Epidermal melanocyte (primary cell): ENCODE measurements around the gene PPP2R2B.

Experiments
- DNase-seq: peaks from one replicate; pipeline ENCODE4 v3.0.0; 2011; ENCODE audit warnings: low spot score; ENCODE audit not compliant: insufficient read length

PPP2R2B gene

DNA sequence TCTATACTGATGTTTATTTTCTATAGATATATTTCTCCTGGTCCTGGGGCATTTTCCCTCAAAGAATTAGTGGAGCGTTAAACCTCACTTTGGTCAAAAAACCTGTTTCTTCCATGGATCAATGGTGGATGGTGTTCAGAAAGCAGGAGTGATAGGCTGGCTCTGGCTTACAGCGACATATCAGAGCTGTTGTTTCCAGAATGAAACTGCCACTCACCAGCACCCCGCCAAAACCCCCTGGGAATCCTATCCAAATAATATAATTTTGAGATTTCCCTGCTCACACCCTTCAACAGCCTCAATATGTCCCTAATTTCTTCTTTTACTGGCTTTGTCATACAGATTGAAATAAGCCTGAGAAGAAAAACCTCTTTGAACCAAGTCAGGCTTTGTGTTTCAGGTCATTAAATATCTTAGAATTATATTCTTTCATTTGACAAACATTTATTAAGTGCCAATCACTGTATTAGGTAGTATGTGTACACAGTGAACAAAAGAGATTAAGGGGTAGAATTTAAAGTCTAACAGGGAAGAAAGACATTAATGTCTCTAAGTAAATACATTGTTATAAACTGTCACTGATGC lies 218.1 kb downstream of the PPP2R2B start:
- DNase-seq: no peak

DNA sequence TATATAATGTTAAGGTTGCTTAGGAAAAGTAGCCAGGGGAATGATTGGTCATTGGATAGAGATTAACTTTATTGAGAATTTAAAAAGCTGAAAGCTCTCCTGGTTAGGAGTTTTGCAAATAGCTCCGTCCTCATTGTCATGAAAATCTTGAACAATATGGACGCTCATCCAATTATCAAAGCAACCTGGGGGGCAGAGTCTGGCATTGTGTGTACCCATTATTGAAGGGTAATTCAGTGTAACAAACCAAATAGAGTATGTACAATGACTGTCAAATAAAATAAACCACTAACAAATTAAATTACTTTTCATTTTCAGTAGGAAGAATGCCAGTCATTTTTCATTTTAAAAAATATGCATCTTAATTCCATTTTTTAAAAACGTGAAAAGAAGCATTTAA lies 218.6 kb downstream of the PPP2R2B start:
- no peak for DNase-seq

DNA sequence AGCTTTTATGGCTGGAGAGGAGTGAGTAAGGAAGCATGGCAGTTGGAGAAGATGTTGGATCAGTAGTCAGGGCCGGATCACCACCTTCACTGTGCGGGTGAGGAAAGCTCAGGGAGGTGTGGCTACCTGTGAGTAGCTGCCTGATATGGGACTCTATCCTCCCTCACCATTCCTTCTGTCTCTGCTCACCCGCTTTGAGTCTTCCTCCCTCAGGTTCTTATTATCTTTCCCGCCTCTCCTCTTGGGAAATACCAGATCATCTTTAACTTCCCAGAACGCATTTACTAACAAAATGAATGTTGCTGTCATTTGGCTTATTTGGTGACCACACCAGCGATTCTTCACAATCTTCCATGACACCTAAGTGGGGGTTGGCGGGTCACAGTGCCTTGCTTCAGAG lies 221.9 kb downstream of the PPP2R2B start:
- DNase-seq: no peak

DNA sequence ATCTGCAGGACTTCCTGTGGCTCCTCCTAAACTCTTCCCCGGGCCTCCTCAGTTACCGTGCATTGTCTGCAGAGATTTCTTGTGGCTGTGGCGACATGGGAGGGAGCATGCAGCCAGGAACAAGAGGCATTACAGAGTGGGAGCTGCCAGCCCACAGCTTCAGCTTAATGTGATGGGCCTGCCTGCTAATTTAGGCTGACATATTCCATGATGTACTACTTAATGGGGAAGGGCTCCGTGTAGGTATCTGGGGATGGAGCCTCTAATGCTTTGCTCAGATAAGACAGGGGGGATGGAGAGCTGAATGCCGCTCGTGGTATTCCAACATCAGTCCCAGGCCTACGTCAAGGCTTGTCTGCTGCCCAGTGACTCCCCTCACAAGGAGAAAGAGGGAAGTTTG lies 225.0 kb downstream of the PPP2R2B start:
- no peak for DNase-seq

DNA sequence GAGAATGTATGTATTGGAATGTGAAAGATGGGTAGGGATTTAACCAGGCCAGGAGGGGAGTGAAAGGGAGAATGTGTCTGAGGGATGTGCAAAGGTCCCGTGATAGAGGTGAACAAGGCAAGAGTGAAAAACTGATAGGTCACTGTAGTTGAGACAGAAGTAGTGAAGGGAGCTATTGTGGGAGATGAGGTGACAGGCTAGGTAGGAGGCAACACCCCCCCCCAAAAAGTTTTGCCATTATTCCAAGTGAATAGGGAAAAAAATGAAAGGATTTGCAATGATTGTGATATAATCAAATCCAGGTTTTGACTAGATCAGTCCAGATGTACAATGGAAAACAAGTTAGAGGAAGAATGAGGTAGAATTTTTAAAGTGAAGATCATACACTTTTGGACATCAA lies 226.0 kb downstream of the PPP2R2B start:
- no peak for DNase-seq

DNA sequence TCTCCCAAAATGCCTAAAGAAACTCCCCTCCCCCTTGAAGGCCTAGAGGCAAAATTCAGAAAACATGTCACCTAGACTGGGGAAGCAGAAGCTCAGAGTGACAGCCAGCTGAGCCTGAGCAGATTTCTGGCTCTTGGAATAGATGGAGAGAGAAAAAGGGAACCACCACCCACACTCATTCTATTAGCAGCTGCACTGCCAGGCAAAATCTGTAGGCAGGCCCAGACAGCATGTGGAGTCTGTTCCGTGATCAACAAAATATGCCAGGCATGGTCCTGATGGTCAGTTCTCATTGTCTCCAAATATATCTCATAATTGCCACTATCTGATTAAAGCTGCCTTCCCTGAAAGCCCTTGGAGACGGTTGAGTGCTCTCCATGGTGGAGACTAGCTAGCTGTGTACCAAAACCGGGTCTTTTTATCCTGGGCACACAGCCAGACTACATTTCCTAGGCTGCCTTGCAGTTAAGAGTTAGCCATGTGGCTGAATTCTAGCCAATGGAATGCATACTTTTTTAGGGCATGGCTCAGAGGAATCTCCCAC lies 230.8 kb downstream of the PPP2R2B start:
- DNase-seq: no peak

DNA sequence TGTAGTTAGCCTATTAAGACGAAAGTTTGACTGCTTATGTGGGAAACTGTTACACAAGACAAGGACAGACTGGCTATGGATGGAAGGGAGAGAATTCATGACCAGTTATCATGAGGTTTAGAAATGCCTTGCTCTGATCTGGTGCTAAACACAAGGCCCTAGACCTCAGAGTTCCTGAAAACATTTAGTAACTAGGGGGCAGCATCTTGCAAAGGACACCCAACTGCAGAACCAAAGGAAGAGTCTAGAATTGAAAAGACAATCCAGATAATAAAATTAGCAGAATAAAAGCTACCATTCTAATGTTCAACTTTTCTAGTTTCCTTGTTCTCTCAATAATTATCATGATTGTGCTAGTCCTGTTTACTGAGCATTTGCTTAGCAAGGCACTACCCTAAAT lies 232.1 kb downstream of the PPP2R2B start:
- no peak for DNase-seq

DNA sequence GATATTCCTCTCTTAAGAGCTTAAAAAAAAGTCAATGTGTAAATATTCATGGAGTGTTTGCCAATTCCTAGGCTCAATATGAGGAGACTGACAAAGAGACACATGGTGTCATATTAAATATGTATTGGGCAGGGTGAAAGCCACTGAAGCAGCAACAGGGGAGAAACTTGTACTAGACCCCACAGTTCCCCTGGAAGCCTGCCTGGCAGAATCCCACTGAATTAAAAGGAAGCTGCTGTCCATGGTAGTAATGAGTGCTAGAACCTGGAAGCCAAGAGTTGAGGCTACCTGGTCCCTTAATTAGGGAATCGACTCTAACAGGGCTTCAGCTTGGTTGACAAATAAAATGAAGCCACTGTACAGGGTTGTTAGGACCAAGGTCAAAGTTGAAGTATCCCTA lies 233.2 kb downstream of the PPP2R2B start:
- no peak for DNase-seq

DNA sequence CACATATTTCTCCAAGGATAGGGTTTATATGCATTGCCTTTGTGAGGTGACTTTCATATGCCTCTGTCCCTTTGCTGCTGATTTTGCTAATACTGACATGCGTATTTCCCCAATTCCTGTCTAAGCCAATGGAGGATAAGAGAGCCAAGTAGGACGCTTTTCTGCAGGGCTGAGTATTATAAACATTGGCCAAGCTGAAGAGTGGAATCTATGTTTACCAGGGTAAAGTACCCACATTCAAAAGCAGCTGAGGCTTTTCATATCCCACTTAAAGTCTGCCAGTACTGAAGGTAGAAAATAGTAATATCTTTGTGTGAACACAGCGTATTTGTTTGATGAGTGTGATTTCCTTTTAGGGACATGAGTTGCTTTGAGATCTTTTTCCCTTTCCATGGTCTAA lies 233.7 kb downstream of the PPP2R2B start:
- no peak for DNase-seq

DNA sequence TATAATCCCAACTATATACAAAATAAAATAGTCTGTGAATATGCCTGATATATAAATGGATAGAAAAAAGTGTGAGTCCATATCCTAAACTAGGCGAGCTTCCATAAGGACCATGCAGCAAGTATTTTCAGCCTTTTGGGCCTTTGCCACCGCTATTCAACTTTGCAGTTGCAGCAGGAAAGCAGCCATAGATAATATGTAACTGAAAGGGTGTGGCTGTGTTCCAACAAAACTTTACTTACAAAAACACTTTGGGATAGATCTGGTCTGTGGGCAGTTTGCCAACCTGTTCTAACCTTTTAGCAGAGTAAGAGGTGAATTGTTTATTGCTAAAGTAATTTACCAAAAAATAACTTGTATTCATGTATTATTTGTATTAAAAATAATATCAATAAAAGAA lies 234.8 kb downstream of the PPP2R2B start:
- no peak for DNase-seq

DNA sequence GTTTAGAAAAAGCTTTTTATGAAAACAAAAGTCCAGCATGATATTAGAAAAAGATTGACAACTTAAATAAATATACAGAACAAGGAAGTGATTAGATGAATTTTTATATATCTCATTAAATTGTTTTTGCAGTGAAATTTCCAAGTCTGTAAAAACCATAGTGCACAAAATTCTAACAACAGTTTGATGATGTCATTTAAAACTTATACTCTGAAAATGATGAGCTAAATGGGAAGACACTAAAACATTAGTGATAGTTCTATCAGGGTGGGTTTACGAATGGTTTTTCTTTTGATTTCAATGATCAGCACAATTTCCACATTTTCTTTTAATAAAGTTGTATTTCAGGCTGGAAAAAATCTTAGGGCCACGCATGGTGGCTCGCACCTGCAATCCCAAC lies 236.1 kb downstream of the PPP2R2B start:
- no peak for DNase-seq

DNA sequence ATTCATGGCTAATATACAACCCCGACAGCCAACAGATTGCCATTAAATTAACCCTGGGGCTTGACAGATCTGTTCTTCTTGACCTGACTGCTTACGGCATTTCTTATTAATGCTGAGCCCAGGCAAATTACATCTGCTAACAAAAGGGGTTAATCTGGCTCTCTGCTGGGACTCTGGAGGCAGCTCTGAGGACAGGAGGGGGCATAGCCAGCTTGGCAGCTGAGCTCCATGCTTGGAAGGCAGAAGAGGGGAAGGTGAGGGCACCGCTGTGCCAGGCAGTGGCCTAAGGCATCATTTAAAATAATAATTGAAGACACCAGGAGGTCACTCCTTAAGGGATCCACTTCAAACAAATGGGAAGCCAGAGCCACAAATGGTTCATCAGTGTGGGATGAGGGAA lies 236.6 kb downstream of the PPP2R2B start:
- DNase-seq: no peak

DNA sequence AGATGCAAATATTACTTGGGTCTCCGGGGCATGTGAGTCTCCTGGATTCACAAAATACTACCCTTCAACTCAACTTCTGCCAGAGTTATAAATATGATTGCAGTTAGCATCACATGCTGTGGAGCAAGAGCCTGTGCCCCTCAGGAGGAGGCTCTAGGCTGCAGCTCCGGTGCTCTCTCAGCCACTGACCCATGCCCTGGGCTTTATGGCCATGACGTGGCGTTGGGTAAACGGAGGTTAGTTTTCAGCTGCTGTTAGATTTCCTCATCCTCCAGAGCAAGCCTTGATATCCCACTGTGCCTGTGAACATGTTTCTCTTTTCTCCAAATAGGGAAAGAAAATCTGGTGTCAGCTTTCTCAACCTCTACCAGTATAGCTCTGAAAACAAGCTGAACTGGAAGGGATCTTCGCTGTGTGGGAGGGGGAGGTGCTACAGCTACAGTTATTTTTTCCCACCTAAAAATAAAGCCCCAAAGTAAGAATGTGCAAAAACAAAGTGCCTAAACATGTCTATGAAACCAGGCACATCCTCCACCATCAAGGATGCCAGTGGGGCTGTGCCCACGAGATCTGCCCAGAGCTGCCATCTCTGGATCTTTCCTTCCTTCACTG lies 238.2 kb downstream of the PPP2R2B start:
- no peak for DNase-seq

DNA sequence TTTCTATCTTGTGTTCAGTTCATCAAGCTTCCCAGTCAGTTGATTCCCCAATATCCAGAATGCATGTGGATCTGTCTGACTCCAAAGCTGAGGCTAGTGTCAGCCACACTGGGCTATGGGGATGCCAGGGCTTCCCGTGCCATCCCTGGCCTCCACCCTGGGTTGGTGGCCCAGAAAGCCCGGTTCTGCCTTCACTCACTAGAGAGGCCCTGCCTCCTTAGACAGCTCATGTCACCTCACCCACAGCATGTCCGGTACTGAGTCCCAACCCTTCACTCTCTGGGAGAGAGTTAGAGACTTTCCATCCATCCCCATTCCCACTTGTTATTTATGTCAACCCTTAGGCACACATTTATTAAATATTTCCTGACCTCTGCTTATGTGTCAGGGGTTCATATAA lies 243.1 kb downstream of the PPP2R2B start:
- no peak for DNase-seq

DNA sequence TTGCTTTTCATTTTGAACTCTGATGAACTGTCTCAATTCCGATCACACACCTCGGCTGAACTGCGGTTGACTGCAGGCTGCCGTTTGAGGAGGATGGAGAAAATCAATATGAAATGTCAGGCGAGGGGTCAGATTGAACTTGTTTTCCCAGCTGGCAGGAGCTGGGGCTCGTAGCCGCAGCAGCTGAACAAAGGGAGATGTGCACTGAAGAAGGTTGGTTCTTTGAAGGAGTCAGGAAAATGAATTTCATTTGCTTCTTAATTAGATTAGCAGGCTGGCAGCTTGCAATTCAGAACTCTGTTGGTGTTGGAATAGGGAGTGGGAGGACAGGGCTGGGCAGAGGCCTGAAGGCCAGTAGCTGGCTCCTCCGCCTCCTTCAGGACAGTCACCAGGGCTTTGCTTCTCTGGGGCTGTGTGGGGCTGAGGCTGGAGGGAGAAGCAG lies 245.2 kb downstream of the PPP2R2B start:
- DNase-seq: no peak

DNA sequence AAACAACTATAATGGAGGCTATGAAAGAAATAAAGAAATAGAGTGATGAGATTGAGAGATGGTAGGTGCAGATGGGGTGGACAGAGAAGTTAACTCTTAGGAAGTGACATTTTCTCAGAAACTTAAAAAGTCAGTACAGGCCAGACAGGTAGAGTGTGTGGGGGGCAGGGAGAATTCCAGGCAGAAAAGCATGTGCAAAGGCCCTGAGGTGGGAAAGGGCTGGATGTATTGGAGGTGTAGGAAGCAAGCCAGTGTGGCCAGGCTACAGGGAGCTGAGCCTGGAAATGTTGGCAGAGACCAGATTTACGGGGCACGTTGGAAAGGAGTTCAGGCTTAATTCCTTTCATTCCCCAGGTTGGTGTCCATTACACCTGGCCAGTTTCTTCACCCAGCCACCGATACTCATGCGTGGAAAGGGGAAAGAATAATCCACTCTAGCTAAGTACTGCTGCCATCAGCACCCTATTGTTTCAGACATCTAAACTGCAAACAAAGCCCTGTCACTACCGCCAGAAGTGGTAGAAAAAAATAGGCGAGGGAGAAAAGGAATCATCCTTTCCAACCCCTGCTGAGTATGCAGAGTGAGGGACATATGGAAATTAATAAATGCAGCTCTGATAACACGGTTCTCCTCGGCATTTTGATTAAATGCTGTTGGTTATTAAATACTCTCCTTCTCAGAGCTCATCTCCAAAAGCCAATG lies 245.8 kb downstream of the PPP2R2B start:
- DNase-seq: no peak

DNA sequence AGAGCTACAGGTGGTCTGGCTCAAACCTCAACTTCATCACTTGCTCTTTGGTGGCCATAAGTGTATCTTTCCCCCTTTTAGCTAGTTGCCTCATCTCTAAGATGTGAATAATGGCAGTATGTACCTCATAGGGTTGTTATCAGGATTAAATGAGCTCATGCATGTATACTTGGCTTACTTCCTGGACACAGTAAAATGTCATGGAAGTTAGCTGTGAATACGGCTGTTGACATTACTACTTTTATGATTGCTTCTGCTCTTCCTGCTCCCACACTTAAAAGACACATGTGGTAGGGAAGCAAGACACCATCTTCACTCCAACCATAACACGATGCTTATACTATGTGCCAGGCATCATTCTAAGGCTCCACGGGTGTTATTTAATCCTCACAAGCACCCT lies 248.1 kb downstream of the PPP2R2B start:
- DNase-seq: no peak

DNA sequence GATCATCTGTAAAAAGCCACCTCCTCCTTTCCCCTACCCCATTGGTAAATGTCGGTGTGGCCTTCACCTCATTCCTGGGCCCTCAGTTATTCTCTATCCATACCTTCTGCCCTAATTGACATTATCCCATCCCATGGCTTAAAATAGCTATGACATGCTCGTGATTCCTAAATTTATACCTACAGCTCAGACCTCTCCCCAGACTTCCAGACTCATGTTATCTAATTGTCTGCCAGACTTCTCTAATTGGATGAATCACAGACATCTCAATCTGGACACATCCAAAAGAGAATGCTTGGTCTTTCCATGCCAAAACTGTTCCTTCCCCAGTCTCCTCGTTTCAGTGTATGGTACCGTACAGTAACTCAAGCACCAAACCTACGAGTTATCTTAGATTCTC lies 249.6 kb downstream of the PPP2R2B start:
- DNase-seq: no peak

DNA sequence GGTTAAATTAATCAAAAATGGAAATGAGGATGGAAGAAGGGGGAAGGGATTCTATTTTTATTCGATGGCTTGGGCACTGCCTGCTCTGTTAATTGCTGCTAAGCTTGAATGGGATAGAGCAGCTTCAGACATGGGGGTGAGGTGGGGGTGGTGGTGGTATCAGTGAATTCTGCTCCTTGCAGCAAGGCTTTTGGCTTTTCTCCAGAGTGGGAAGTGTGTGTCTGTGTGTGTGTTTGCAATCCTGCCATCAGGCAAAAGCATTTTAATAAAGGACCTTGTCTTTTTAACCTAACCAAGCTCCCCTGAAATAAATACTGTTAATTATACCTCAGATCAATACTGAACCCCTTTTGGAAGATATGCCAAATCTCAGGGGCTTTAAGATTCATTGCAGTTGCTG lies 251.6 kb downstream of the PPP2R2B start:
- no peak for DNase-seq

DNA sequence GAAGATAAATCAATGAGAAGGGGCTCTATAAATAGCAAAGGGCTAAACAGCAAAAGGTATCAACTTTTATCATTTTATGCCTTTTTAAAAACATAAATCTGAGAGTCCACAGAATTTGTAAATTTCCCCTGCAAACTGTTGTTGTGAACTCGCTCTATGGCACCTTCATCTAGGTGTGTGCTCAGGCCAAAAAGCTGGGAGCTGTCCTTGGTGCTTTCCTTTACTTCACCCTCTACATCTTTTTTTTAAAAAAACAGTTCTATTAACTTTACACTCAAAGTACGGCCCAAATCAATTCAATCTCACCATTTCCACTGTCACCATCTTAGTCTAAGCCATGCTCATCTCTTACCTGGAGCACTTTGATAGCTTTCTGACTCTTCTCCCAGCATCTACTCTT lies 254.4 kb downstream of the PPP2R2B start:
- no peak for DNase-seq

DNA sequence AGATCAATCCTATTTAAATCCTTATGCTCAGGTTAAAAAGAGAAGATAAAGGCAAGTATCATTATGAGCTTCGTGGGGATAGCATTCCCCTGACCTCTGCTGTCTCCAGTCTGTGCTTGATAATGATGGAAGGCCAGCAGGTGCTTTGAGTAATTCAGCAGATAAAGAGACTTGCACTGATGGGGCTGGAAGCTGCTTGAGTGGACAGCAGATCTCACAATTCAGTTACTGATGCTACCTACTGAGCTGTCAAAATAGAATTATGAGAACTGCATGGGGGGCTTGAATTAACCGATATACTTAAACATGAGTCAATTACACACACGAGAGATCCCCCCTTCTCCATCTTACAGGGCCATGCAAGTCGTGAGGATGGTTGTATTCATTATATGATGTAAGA lies 254.9 kb downstream of the PPP2R2B start:
- no peak for DNase-seq

DNA sequence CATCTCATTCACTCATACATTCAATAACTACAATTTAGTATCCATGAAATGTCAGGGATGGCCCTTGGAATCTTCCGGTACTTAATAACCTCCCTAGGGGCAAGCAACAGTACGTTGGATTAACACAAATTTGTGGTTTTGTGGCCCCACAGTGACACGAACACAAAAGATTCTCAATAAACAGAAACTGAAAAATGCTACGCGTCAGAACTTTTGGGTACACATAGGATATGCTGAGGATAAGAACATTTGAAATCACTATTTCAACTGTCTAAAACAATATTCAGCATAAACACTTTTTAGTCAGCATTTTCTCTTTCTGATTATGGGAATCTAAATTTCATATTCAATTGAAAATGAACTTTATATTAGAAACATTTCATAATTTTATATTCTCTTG lies 255.5 kb downstream of the PPP2R2B start:
- no peak for DNase-seq

DNA sequence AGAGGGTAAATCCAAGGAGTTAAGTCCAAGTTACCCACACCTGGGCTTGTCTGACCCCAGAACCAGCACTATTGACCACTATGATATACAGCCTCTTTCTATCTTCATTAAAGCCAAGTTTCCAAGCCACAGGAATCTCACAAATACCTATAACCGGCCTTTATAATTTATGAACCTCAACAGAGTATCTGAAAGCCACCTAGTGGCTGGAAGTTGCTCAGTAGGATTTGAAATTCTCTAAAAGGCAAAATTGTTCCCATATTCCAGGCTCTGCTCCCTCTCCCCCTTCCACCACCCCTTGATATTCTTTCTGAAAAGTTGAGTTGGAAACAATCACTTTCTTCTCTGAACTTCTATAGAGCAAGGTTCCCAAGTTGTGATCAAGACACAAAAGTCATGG lies 256.2 kb downstream of the PPP2R2B start:
- no peak for DNase-seq
